Measurements from ENCODE around the gene HIP1.
"Not testable (repeated sequence)": the region's sequence is repeated elsewhere in the genome, so short reads cannot be mapped to it uniquely, and the experiment has no call there.

The HIP1 gene

DNA sequence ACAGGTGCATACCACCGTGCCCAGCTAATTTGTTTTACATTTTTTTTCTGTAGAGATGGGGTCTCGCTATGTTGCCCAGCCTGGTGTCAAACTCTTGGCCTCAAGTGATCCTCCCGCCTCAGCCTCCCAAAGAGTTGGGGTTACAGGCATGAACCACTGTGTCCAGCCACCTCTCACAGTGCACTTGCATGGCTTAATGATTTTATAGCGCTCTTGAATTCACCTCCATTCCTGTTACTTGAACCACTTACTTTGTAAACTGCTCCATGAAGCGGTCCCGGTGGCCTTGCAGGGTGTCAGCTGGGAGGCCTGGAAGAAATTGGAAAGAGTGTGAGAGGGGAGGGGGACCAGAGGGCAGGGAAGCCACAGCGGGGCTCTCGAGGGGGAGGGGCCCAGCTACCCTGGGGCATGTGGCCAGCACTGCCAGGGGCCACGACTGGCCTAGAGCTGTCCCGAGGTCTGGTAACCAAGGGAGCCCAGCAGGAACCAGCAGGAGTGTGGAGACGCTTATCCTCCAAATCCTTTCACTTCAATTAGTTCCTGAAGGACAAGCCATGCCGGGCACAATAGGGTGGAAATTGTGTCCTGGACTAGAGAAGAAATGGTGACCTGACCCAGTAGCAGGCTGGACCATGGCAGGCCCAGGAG lies 170.7 kb downstream of the HIP1 start:
- DNase-seq, result no peak

GRCh38 chr7:75565132-75565837 lies 173.5 kb downstream of the HIP1 start:
- no peak for DNase-seq

DNA sequence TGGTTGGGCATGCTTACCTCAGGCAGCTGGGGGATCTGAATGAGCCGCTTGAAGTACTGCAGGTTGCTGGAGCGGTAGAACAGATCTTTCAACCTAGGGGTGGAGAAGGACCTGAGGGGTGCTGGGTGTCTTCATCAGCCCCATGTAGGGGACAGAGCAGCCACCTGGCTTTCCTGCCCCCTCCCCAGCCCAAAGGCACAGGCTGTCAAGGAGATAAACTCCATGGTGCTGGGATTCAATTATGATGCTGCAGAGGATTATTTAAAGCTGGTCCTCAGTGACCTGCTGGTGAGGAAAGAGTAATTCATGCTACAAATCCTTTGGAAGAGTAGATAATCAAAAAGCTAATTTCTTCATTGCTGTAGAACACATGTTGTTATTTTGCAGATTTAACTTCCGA lies 175.6 kb downstream of the HIP1 start:
- no peak for DNase-seq

GRCh38 chr7:75559976-75560365 lies 178.8 kb downstream of the HIP1 start:
- no peak for DNase-seq

- DNase-seq, result no peak
Measured at GRCh38 chr7:75559355-75559975, 179.3 kb downstream of the HIP1 start.

GRCh38 chr7:75556835-75557234 lies 181.9 kb downstream of the HIP1 start:
- DNase-seq, result not testable (repeated sequence)

GRCh38 chr7:75555736-75556135 lies 183.0 kb downstream of the HIP1 start:
- DNase-seq, result no peak

- DNase-seq, result no peak
Measured at GRCh38 chr7:75546237-75547015, 192.3 kb downstream of the HIP1 start.

DNA sequence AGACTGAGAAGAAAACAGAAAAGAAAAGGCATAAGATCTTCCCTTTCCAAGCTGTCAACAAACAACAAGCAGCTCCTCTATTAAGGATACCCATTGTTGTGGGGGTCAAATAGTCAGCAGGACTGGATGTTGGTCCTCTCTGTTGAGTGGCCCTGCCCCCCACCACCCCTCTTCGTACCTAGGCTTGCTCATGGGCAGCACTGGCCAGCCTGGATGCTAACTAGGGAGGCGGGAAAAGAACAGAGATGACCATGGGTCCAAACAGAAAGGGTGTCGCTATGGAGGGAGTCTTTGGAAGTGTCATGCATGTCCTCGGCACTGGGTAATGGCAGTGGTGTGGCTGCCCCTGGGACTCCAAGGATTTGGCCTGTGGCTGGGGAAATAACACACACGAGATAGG lies 201.0 kb downstream of the HIP1 start:
- no peak for DNase-seq

GRCh38 chr7:75536940-75537538 lies 201.7 kb downstream of the HIP1 start:
- DNase-seq, result no peak

DNA sequence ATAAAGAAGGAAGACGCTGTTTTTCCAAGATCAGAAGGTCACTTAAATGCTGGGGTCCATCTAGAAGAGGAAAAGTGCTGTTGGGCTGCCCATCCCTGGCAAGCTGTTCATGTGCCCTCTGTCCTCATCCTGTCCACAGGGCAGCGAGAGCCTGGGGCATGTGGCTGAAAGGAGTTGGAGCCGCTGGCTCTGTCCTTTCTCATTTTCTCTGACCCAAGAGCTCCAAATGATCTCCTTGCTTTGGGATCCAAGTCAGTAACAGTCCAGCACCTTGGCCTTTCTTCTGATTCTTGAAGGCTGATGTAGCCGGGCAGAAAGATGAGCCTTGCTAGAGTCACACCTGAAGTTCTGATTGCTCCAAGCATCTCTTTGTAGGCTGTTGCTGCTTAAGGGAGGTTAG lies 202.2 kb downstream of the HIP1 start:
- DNase-seq, result no peak

GRCh38 chr7:75534727-75535307 lies 203.9 kb downstream of the HIP1 start:
- DNase-seq, result no peak

DNA sequence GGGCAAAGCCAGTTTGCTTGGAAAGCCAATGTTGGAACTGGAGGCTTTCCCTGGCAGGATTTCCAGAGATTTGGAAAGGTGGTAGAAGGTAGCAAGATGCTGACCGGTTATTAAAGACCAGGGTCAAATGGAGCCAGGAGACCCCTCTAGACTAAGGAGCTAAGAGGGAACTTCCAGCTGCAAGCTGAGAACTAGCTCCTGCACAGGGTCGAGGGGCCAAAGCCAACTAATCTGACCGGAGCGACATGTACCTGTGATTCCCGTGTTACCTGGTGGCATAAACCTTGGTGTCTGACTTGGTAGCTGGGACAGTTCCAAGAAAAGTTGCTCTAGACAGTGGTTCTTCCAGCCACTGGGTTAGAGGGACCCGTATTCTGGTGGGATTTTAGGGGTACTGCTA lies 204.8 kb downstream of the HIP1 start:
- no peak for DNase-seq

DNA sequence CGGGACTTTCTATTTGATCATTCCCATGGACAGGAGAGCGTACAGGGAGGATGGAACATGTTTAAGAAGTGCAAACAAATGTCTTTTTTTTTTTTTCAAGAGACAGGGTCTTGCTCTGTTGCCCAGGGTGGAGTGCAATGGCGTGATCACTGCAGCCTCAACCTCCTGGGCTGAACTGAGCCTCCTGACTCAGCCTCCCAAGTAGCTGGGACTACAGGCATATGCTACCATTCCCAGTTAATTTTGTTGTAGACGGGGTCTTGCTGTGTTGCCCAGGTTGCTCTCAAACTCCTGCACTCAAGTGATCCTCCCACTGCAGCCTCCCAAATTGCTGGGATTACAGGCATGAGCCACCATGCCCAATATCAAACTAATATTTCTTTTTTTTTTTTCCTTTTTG lies 206.1 kb downstream of the HIP1 start:
- no peak for DNase-seq

GRCh38 chr7:75531359-75531821 lies 207.4 kb downstream of the HIP1 start:
- no peak for DNase-seq

GRCh38 chr7:75527224-75527722 lies 211.5 kb downstream of the HIP1 start:
- DNase-seq, result not testable (repeated sequence)

- not testable (repeated sequence) for DNase-seq
Measured at GRCh38 chr7:75521727-75522126, 217.0 kb downstream of the HIP1 start.

DNA sequence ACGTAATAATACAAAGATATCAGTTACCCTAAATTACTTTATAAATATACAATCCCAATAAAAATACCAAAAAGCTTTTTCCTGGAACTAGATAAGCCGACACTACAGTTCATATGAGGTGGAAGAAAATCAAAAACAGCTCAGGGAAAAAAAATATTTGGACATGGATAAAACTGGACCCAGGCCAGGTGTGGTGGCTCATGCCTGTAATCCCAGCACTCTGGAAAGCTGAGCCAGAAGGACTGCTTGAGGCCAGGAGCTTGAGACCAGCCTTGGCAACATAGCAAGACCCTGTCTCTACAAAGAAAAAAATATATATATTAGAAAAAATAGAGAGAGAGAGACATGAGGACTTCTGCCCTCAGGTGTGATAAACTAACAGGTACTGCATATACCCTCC lies 219.9 kb downstream of the HIP1 start:
- not testable (repeated sequence) for DNase-seq

GRCh38 chr7:75509033-75509432 lies 229.7 kb downstream of the HIP1 start:
- not testable (repeated sequence) for DNase-seq

DNA sequence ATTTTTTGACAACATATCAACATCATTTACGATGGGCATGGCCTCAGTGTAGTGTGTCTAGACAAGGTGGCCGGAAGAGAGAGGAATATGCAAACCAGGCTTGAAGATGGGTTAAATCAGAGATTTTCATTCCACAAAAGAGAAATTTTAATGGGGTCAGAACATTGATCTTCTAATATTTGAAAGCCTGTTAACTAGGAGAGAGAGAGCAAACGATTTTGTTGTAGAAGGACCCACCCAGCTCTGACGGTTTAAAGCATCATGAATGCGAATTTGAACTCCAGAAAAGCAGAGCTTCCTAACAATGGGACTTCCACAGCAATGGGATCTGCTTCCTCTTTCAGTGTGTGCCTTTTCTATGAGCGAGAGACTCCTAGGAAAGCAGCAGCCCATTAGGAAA lies 246.7 kb downstream of the HIP1 start, which contains the start of gene SPDYE5:
Gene SPDYE5 (plus strand): TSS at position 301 of the 400 bp plus-strand sequence. CDS start 1,728 bp downstream, outside the sequence.
- DNase-seq, result not testable (repeated sequence)

GRCh38 chr7:75485979-75486643 lies 252.6 kb downstream of the HIP1 start, which contains the start of gene POM121C:
Gene POM121C (minus strand): TSS chr7:75486299. CDS start chr7:75441496, 44,803 bp downstream.
- peak; percentile 28 for DNase-seq

Data from NCI-H187 treated with DMSO at 0.1 percent for 48 hours (cell line).